Measurements from ENCODE around the gene KLF13. TPM values are rescaled to one million over a fixed set of nuclear protein-coding genes. Genes with fewer than 3 reads are reported as not detected.

The KLF13 gene
- total and polyA plus RNA-seq, 2 experiments from 2014 or later, result 23.5 to 28.6 TPM

GRCh38 chr15:31407376-31407775 is 80.7 kb downstream of the KLF13 start:
- H2AFZ ChIP-seq, result no peak overlapping the region
- H3F3A ChIP-seq (replicated peaks; ENCODE audit: low read depth), result no peaks in the 10 kb centered on the region
- Mint-ChIP-seq H3K27ac (no peak overlapping the region), H3K4me1 (no peaks in the 10 kb centered on the region), H3K4me3 (no peak overlapping the region), H3K9me3 (0 out of 3 replicates have a peak, but pooled peaks cover 4% of the 10 kb centered on the region), H3K36me3 (ENCODE audit: low read depth) (peaks cover 3% of the 10 kb centered on the region; the same call in 2 of the 3 replicates), H3K27me3 (ENCODE audit: insufficient read depth, low read depth, poor library complexity) (peaks cover 3% of the 10 kb centered on the region)
- no peaks in the 10 kb centered on the region for H3K79me2 ChIP-seq (replicated peaks; ENCODE audit: insufficient read depth)
- no peak overlapping the region for H3K27ac ChIP-seq (ENCODE audit: low read depth)
- H3K27me3 ChIP-seq (ENCODE audit: insufficient read depth), result no peaks in the 10 kb centered on the region
- H3K9me2 ChIP-seq (ENCODE audit: insufficient read depth), result no peaks in the 10 kb centered on the region
- H3K4me2 ChIP-seq, result no peak overlapping the region
- no peak overlapping the region for H3K4me3 ChIP-seq
- TF ChIP-seq ZNF331 (CRISPR knock-in tag; IDR thresholded peaks at IDR 0.05; ENCODE audit: low read depth), result no peak
- TF ChIP-seq, protein P1, sequence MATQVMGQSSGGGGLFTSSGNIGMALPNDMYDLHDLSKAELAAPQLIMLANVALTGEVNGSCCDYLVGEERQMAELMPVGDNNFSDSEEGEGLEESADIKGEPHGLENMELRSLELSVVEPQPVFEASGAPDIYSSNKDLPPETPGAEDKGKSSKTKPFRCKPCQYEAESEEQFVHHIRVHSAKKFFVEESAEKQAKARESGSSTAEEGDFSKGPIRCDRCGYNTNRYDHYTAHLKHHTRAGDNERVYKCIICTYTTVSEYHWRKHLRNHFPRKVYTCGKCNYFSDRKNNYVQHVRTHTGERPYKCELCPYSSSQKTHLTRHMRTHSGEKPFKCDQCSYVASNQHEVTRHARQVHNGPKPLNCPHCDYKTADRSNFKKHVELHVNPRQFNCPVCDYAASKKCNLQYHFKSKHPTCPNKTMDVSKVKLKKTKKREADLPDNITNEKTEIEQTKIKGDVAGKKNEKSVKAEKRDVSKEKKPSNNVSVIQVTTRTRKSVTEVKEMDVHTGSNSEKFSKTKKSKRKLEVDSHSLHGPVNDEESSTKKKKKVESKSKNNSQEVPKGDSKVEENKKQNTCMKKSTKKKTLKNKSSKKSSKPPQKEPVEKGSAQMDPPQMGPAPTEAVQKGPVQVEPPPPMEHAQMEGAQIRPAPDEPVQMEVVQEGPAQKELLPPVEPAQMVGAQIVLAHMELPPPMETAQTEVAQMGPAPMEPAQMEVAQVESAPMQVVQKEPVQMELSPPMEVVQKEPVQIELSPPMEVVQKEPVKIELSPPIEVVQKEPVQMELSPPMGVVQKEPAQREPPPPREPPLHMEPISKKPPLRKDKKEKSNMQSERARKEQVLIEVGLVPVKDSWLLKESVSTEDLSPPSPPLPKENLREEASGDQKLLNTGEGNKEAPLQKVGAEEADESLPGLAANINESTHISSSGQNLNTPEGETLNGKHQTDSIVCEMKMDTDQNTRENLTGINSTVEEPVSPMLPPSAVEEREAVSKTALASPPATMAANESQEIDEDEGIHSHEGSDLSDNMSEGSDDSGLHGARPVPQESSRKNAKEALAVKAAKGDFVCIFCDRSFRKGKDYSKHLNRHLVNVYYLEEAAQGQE (IDR thresholded peaks at IDR 0.05; ENCODE audit: unreplicated experiment), result no peak
- TF ChIP-seq ZNF114 (CRISPR knock-in tag; IDR thresholded peaks at IDR 0.05), result no peak
- TF ChIP-seq NANOG (IDR thresholded peaks at IDR 0.05; ENCODE audit: borderline replicate concordance), result no peak
- no peak for TF ChIP-seq STAT1 (IDR thresholded peaks at IDR 0.05; ENCODE audit: unreplicated experiment)
- no peaks in the 10 kb centered on the region for H4K20me1 ChIP-seq (replicated peaks; ENCODE audit: insufficient read depth)
- DNase-seq (ENCODE audit: low spot score), result no peak
- no peaks in the 10 kb centered on the region for H3K36me3 ChIP-seq (ENCODE audit: insufficient read depth)
- no peak for ATAC-seq
- no peaks in the 10 kb centered on the region for H3K4me1 ChIP-seq (ENCODE audit: insufficient read depth)

- no peak overlapping the region for H3K4me3 ChIP-seq
- no peak overlapping the region for H2AFZ ChIP-seq
- H3K36me3 Mint-ChIP-seq (ENCODE audit: low read depth), result peaks cover 3% of the 10 kb centered on the region; the same call in 2 of the 3 replicates
- no peaks in the 10 kb centered on the region for H4K20me1 ChIP-seq (replicated peaks; ENCODE audit: insufficient read depth)
- H3K4me1 Mint-ChIP-seq, result peaks cover 4% of the 10 kb centered on the region
- no peak overlapping the region for H3K4me3 Mint-ChIP-seq
- no peaks in the 10 kb centered on the region for H3K36me3 ChIP-seq (ENCODE audit: insufficient read depth)
- 0 out of 3 replicates have a peak, but pooled peaks cover 4% of the 10 kb centered on the region for H3K9me3 Mint-ChIP-seq
- no peaks in the 10 kb centered on the region for H3F3A ChIP-seq (replicated peaks; ENCODE audit: low read depth)
- no peaks in the 10 kb centered on the region for H3K79me2 ChIP-seq (replicated peaks; ENCODE audit: insufficient read depth)
- no peaks in the 10 kb centered on the region for H3K27me3 ChIP-seq (ENCODE audit: insufficient read depth)
- H3K4me2 ChIP-seq, result no peak overlapping the region
- no peak overlapping the region for H3K27ac Mint-ChIP-seq
- no peak for ATAC-seq
- no peaks in the 10 kb centered on the region for H3K4me1 ChIP-seq (ENCODE audit: insufficient read depth)
- no peak overlapping the region for H3K27ac ChIP-seq (ENCODE audit: low read depth)
- H3K27me3 Mint-ChIP-seq (ENCODE audit: insufficient read depth, low read depth, poor library complexity), result peaks cover 3% of the 10 kb centered on the region
- no peak for DNase-seq (ENCODE audit: low spot score)
- no peaks in the 10 kb centered on the region for H3K9me2 ChIP-seq (ENCODE audit: insufficient read depth)
- TF ChIP-seq POLR2AphosphoS5 (IDR thresholded peaks at IDR 0.05; ENCODE audit: low read depth) (no peak), ZNF331 (CRISPR knock-in tag; IDR thresholded peaks at IDR 0.05; ENCODE audit: low read depth) (no peak), JUNB (IDR thresholded peaks at IDR 0.05; ENCODE audit: unreplicated experiment) (no peak), ZNF462 (CRISPR knock-in tag; IDR thresholded peaks at IDR 0.05) (no peak), EZH2 (IDR thresholded peaks at IDR 0.05; ENCODE audit: low read depth, unreplicated experiment) (no peak), CREB1 (CRISPR knock-in tag; IDR thresholded peaks at IDR 0.05; ENCODE audit: low read depth) (no peak)
- TF ChIP-seq, protein P2, sequence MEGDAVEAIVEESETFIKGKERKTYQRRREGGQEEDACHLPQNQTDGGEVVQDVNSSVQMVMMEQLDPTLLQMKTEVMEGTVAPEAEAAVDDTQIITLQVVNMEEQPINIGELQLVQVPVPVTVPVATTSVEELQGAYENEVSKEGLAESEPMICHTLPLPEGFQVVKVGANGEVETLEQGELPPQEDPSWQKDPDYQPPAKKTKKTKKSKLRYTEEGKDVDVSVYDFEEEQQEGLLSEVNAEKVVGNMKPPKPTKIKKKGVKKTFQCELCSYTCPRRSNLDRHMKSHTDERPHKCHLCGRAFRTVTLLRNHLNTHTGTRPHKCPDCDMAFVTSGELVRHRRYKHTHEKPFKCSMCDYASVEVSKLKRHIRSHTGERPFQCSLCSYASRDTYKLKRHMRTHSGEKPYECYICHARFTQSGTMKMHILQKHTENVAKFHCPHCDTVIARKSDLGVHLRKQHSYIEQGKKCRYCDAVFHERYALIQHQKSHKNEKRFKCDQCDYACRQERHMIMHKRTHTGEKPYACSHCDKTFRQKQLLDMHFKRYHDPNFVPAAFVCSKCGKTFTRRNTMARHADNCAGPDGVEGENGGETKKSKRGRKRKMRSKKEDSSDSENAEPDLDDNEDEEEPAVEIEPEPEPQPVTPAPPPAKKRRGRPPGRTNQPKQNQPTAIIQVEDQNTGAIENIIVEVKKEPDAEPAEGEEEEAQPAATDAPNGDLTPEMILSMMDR (conservative IDR thresholded peaks at IDR 0.05; ENCODE audit: low read depth in 2 of 2), result no peak
Observed at GRCh38 chr15:31407851-31408250, 81.2 kb downstream of the KLF13 start.
